DND-41 (cell line): Measurements from ENCODE around the gene CDH16.

Source experiments
- CTCF ChIP-seq: IDR thresholded peaks from 2 replicates; pipeline ENCODE4 v1.5.1; 2012; ENCODE audit warnings: borderline replicate concordance, low read length, moderate library complexity, mild to moderate bottlenecking; ENCODE audit not compliant: poor library complexity, severe bottlenecking; ENCODE audit errors: extremely low read depth
- EZH2 ChIP-seq: IDR thresholded peaks from 3 replicates; pipeline ENCODE4 v1.6.1; 2012; ENCODE audit warnings: borderline replicate concordance, low read depth, mild to moderate bottlenecking, moderate library complexity, low read length, inconsistent platforms; ENCODE audit not compliant: severe bottlenecking

GRCh38 chr16:66913711-66914110 is 5.0 kb downstream of the CDH16 start:
- TF ChIP-seq CTCF (no peak), EZH2 (no peak)
